HepG2 (cell line): ENCODE results near the gene SESN1. TPM values are rescaled to one million over a fixed set of nuclear protein-coding genes. Genes with fewer than 3 reads are reported as not detected.

Source experiments
- CBFB ChIP-seq: sonication (generic); formaldehyde crosslinking; IDR thresholded peaks from 2 replicates; pipeline ENCODE4 v1.4.0; 2020; ENCODE audit warnings: missing genetic modification reagents
- FLYWCH1 ChIP-seq: sonication (generic); formaldehyde crosslinking; IDR thresholded peaks from 2 replicates; pipeline ENCODE4 v1.8.1; 2023; ENCODE audit warnings: mild to moderate bottlenecking, missing genetic modification reagents
- HES4 ChIP-seq: sonication (generic); formaldehyde crosslinking; IDR thresholded peaks from 2 replicates; pipeline ENCODE4 v1.9.0; 2021; ENCODE audit warnings: mild to moderate bottlenecking, missing genetic modification reagents, borderline replicate concordance
- ISX ChIP-seq: sonication (generic); formaldehyde crosslinking; conservative IDR thresholded peaks from 2 replicates; pipeline ENCODE4 v1.5.0; 2020; ENCODE audit warnings: missing genetic modification reagents
- MATR3 ChIP-seq: sonication (generic); formaldehyde crosslinking; IDR thresholded peaks from 2 replicates; pipeline ENCODE4 v1.4.0; 2020; ENCODE audit warnings: missing genetic modification reagents
- PAF1 ChIP-seq: IDR thresholded peaks from 2 replicates; pipeline ENCODE4 v1.6.1; 2016; ENCODE audit warnings: missing genetic modification reagents, missing compliant biosample characterization
- RBAK ChIP-seq: sonication (generic); formaldehyde crosslinking; IDR thresholded peaks from 2 replicates; pipeline ENCODE4 v1.5.1; 2020; ENCODE audit warnings: mild to moderate bottlenecking, missing genetic modification reagents
- TSC22D2 ChIP-seq: sonication (generic); formaldehyde crosslinking; IDR thresholded peaks from 2 replicates; pipeline ENCODE4 v1.5.1; 2020; ENCODE audit warnings: missing genetic modification reagents, mild to moderate bottlenecking, borderline replicate concordance
- ZBTB4 ChIP-seq: sonication (generic); formaldehyde crosslinking; IDR thresholded peaks from 2 replicates; pipeline ENCODE4 v1.4.0; 2020; ENCODE audit warnings: missing genetic modification reagents, mild to moderate bottlenecking, borderline replicate concordance
- ZFP36 ChIP-seq: fragments of 150-350 bp; IDR thresholded peaks from 2 replicates; pipeline ENCODE4 v1.6.1; 2018; ENCODE audit warnings: borderline replicate concordance, low read length, low read depth; ENCODE audit not compliant: partially characterized antibody
- ZKSCAN8 ChIP-seq: IDR thresholded peaks from 2 replicates; pipeline ENCODE4 v1.6.1; 2016; ENCODE audit warnings: borderline replicate concordance, missing genetic modification reagents, missing compliant biosample characterization
- ZNF264 ChIP-seq: sonication (generic); formaldehyde crosslinking; IDR thresholded peaks from 2 replicates; pipeline ENCODE4 v1.4.0; 2020; ENCODE audit warnings: missing genetic modification reagents
- ZNF430 ChIP-seq: sonication (generic); formaldehyde crosslinking; IDR thresholded peaks from 2 replicates; pipeline ENCODE4 v1.9.0; 2021; ENCODE audit warnings: mild to moderate bottlenecking, missing genetic modification reagents
- ZNF552 ChIP-seq: sonication (generic); formaldehyde crosslinking; IDR thresholded peaks from 2 replicates; pipeline ENCODE4 v1.9.0; 2022; ENCODE audit warnings: missing genetic modification reagents, mild to moderate bottlenecking, borderline replicate concordance
- ZNF703 ChIP-seq: sonication (generic); formaldehyde crosslinking; IDR thresholded peaks from 2 replicates; pipeline ENCODE4 v1.5.1; 2020; ENCODE audit warnings: missing genetic modification reagents, mild to moderate bottlenecking, moderate library complexity, borderline replicate concordance
- polyA plus RNA-seq, 8 experiments: library from polyadenylated mRNA; depleted of rRNA in 3 of 8; stranded (reverse) in 7 of 8; unstranded in 1 of 8; fragments of >200 nt; fragmentation: Illumina TruSeq in 4 of 8; extraction: Trizol in 4 of 8; gene quantifications; 2 replicates each; pipeline versions ENCODE4 v1.2.1 to v1.2.3, GENCODE V29; 2011 to 2016; ENCODE audit warnings: low read depth in 4 of 8, missing spikeins in 1 of 8, mixed read lengths in 1 of 8; ENCODE audit not compliant: insufficient read depth in 1 of 8
- total RNA-seq, 5 experiments: library from RNA; depleted of rRNA; stranded (reverse); fragments of >200 nt; fragmentation: Illumina TruSeq; extraction: Trizol; gene quantifications; 2 replicates each; pipeline ENCODE4 v1.2.3, GENCODE V29; 2016; ENCODE audit warnings: low read depth in 1 of 5
- TF ChIP-seq, protein P1 (sequence below): sonication (generic); formaldehyde crosslinking; conservative IDR thresholded peaks from 2 replicates; pipeline ENCODE4 v1.4.0; 2020; ENCODE audit warnings: mild to moderate bottlenecking, missing genetic modification reagents, moderate library complexity
- TF ChIP-seq, protein P2 (sequence below): IDR thresholded peaks from 2 replicates; pipeline ENCODE4 v1.6.1; 2016; ENCODE audit warnings: low read depth, missing genetic modification reagents, missing compliant biosample characterization

The SESN1 gene
- total and polyA plus RNA-seq, 2 of the 13 experiments (the other 11 are each of a cell fraction or from before 2014, with no cell fraction given) = 24.9 to 44.7 TPM

DNA sequence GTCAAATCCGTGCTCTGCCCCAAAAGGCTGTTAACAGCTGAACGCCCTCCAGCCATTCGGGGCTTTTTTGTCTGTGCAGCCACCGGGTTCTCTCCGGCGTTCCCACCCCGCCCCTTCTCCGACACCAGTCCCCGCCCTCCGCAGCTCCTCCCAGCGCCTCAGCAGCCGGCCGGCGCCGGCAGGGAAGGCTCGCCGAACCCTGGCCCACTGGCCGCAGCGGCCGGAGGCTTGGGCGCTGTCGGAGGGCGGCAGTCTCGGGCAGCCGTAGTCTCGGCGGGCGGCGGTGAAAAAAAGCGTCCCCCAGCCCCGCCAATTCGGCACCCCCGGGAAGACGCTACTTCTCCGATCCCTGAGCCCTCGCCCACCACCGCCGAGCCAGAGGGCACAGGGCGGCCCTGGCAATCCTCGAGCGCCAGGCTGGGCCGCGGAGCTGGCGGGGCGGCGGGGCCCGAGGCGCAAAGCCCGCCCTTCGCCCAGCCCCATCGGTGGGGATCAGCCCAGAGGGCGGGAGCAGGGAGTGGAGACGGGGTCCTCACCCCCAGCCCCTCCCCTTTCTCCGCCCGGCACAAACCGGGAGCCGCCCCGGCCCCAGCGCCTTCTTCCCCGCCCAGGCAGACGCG is at the start of gene SESN1 (continued):
- TF ChIP-seq FLYWCH1 (0 out of 2 replicates have a peak, but pooled peaks have one; percentile 86), ZFP36 (no peak), ZNF703 (peak; percentile 52; the same call in 1 of the 2 replicates), ISX (CRISPR knock-in tag) (0 out of 2 replicates have a peak, but pooled peaks have one; percentile 44), CBFB (CRISPR knock-in tag) (0 out of 2 replicates have a peak, but pooled peaks have one; percentile 17), ZNF430 (CRISPR knock-in tag) (no peak), MATR3 (CRISPR knock-in tag) (no peak), ZKSCAN8 (CRISPR knock-in tag) (0 out of 2 replicates have a peak, but pooled peaks have one; percentile 30), ZBTB4 (CRISPR knock-in tag) (no peak), HES4 (0 out of 2 replicates have a peak, but pooled peaks have one; percentile 81), ZNF552 (CRISPR knock-in tag) (0 out of 2 replicates have a peak, but pooled peaks have one; percentile 56), TSC22D2 (no peak; the same call in 1 of the 2 replicates), PAF1 (no peak), ZNF264 (0 out of 2 replicates have a peak, but pooled peaks have one; percentile 34), RBAK (CRISPR knock-in tag) (no peak)
- TF ChIP-seq, protein P1, sequence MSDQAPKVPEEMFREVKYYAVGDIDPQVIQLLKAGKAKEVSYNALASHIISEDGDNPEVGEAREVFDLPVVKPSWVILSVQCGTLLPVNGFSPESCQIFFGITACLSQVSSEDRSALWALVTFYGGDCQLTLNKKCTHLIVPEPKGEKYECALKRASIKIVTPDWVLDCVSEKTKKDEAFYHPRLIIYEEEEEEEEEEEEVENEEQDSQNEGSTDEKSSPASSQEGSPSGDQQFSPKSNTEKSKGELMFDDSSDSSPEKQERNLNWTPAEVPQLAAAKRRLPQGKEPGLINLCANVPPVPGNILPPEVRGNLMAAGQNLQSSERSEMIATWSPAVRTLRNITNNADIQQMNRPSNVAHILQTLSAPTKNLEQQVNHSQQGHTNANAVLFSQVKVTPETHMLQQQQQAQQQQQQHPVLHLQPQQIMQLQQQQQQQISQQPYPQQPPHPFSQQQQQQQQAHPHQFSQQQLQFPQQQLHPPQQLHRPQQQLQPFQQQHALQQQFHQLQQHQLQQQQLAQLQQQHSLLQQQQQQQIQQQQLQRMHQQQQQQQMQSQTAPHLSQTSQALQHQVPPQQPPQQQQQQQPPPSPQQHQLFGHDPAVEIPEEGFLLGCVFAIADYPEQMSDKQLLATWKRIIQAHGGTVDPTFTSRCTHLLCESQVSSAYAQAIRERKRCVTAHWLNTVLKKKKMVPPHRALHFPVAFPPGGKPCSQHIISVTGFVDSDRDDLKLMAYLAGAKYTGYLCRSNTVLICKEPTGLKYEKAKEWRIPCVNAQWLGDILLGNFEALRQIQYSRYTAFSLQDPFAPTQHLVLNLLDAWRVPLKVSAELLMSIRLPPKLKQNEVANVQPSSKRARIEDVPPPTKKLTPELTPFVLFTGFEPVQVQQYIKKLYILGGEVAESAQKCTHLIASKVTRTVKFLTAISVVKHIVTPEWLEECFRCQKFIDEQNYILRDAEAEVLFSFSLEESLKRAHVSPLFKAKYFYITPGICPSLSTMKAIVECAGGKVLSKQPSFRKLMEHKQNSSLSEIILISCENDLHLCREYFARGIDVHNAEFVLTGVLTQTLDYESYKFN = 0 out of 2 replicates have a peak, but pooled peaks have one; percentile 27
- TF ChIP-seq, protein P2, sequence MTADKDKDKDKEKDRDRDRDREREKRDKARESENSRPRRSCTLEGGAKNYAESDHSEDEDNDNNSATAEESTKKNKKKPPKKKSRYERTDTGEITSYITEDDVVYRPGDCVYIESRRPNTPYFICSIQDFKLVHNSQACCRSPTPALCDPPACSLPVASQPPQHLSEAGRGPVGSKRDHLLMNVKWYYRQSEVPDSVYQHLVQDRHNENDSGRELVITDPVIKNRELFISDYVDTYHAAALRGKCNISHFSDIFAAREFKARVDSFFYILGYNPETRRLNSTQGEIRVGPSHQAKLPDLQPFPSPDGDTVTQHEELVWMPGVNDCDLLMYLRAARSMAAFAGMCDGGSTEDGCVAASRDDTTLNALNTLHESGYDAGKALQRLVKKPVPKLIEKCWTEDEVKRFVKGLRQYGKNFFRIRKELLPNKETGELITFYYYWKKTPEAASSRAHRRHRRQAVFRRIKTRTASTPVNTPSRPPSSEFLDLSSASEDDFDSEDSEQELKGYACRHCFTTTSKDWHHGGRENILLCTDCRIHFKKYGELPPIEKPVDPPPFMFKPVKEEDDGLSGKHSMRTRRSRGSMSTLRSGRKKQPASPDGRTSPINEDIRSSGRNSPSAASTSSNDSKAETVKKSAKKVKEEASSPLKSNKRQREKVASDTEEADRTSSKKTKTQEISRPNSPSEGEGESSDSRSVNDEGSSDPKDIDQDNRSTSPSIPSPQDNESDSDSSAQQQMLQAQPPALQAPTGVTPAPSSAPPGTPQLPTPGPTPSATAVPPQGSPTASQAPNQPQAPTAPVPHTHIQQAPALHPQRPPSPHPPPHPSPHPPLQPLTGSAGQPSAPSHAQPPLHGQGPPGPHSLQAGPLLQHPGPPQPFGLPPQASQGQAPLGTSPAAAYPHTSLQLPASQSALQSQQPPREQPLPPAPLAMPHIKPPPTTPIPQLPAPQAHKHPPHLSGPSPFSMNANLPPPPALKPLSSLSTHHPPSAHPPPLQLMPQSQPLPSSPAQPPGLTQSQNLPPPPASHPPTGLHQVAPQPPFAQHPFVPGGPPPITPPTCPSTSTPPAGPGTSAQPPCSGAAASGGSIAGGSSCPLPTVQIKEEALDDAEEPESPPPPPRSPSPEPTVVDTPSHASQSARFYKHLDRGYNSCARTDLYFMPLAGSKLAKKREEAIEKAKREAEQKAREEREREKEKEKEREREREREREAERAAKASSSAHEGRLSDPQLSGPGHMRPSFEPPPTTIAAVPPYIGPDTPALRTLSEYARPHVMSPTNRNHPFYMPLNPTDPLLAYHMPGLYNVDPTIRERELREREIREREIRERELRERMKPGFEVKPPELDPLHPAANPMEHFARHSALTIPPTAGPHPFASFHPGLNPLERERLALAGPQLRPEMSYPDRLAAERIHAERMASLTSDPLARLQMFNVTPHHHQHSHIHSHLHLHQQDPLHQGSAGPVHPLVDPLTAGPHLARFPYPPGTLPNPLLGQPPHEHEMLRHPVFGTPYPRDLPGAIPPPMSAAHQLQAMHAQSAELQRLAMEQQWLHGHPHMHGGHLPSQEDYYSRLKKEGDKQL (CRISPR knock-in tag) = peak; percentile 1; the same call in 1 of the 2 replicates
